ENCODE results near the gene CYP4F11.
"Not testable (repeated sequence)": the region's sequence is repeated elsewhere in the genome, so short reads cannot be mapped to it uniquely, and the experiment has no call there.

CYP4F11 gene

GRCh38 chr19:15922021-15922420 lies 12.3 kb downstream of the CYP4F11 start:
- no peak for DNase-seq

GRCh38 chr19:15919243-15919642 lies 15.1 kb downstream of the CYP4F11 start:
- no peak for DNase-seq

GRCh38 chr19:15915109-15915508 lies 19.2 kb downstream of the CYP4F11 start:
- no peak for DNase-seq

- no peak for DNase-seq
Observed at GRCh38 chr19:15913830-15914229, 20.5 kb downstream of the CYP4F11 start.

- DNase-seq = no peak
Observed at GRCh38 chr19:15913384-15913783, 20.9 kb downstream of the CYP4F11 start.

- DNase-seq = no peak
Observed at GRCh38 chr19:15911599-15912235, 22.6 kb downstream of the CYP4F11 start.

- no peak for DNase-seq
Observed at GRCh38 chr19:15905026-15905425, 29.3 kb downstream of the CYP4F11 start.

- not testable (repeated sequence) for DNase-seq
Observed at GRCh38 chr19:15902898-15903297, 31.4 kb downstream of the CYP4F11 start.

- DNase-seq = no peak
Observed at GRCh38 chr19:15902254-15902653, 32.1 kb downstream of the CYP4F11 start.

- DNase-seq = no peak
Observed at GRCh38 chr19:15900504-15900903, 33.8 kb downstream of the CYP4F11 start.

GRCh38 chr19:15900032-15900431 lies 34.3 kb downstream of the CYP4F11 start:
- DNase-seq = not testable (repeated sequence)

- DNase-seq = not testable (repeated sequence)
Observed at GRCh38 chr19:15899561-15899960, 34.8 kb downstream of the CYP4F11 start.

- DNase-seq = no peak
Observed at GRCh38 chr19:15897738-15898276, 36.5 kb downstream of the CYP4F11 start, which contains the start of gene CYP4F2. CYP4F2 (minus strand) TSS chr19:15898074; CDS start chr19:15897611, 463 bp downstream.

GRCh38 chr19:15897026-15897737 lies 37.1 kb downstream of the CYP4F11 start:
- DNase-seq = no peak

GRCh38 chr19:15895876-15896430 lies 38.4 kb downstream of the CYP4F11 start:
- DNase-seq = no peak

- no peak for DNase-seq
Observed at GRCh38 chr19:15894359-15894758, 40.0 kb downstream of the CYP4F11 start.

- DNase-seq = no peak
Observed at GRCh38 chr19:15893477-15893876, 40.9 kb downstream of the CYP4F11 start.

GRCh38 chr19:15892012-15892411 lies 42.3 kb downstream of the CYP4F11 start:
- DNase-seq = no peak

GRCh38 chr19:15891434-15891833 lies 42.9 kb downstream of the CYP4F11 start:
- no peak for DNase-seq

- DNase-seq = not testable (repeated sequence)
Observed at GRCh38 chr19:15889339-15889738, 45.0 kb downstream of the CYP4F11 start.

GRCh38 chr19:15885919-15886318 lies 48.4 kb downstream of the CYP4F11 start:
- no peak for DNase-seq

GRCh38 chr19:15885167-15885566 lies 49.2 kb downstream of the CYP4F11 start:
- no peak for DNase-seq

GRCh38 chr19:15883329-15883728 lies 51.0 kb downstream of the CYP4F11 start:
- DNase-seq = not testable (repeated sequence)
